Measurements from ENCODE around the gene CCNG2. TPM values are rescaled to one million over a fixed set of nuclear protein-coding genes. Genes with fewer than 3 reads are reported as not detected.
A peak's percentile ranks its signal among the peaks of the same experiment; 100 is the strongest.

CCNG2 gene
- total RNA-seq, 4 donors from 2014 or later: 24.7 to 41.8 (median 29.2) TPM

- intact Hi-C loops (cut with DNase I): loop anchor here (5.0 to 10.0 kb wide), 2 partner anchors 109 to 691 kb away; no protein-coding TSS in a partner anchor
- WGBS, 2 donors: 21 to 23% methylated on average over 8 of the region's 8 CpGs
Observed at GRCh38 chr4:77203380-77204197, 46.6 kb downstream of the CCNG2 start.

GRCh38 chr4:77204621-77205020, 47.6 kb downstream of the CCNG2 start:
- peaks cover 0 to under 1% of the 10 kb centered on the region in 2 donors for H3K4me1 ChIP-seq
- no peaks in the 10 kb centered on the region for H3K27me3 ChIP-seq
- no peaks in the 10 kb centered on the region for H3K9me3 ChIP-seq
- DNase-seq: no peak
- no peak for TF ChIP-seq POLR2A (IDR thresholded peaks at IDR 0.05)
- TF ChIP-seq, protein P1, sequence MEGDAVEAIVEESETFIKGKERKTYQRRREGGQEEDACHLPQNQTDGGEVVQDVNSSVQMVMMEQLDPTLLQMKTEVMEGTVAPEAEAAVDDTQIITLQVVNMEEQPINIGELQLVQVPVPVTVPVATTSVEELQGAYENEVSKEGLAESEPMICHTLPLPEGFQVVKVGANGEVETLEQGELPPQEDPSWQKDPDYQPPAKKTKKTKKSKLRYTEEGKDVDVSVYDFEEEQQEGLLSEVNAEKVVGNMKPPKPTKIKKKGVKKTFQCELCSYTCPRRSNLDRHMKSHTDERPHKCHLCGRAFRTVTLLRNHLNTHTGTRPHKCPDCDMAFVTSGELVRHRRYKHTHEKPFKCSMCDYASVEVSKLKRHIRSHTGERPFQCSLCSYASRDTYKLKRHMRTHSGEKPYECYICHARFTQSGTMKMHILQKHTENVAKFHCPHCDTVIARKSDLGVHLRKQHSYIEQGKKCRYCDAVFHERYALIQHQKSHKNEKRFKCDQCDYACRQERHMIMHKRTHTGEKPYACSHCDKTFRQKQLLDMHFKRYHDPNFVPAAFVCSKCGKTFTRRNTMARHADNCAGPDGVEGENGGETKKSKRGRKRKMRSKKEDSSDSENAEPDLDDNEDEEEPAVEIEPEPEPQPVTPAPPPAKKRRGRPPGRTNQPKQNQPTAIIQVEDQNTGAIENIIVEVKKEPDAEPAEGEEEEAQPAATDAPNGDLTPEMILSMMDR (IDR thresholded peaks at IDR 0.05): no peak
- no peak overlapping the region for H3K4me3 ChIP-seq (replicated peaks in 1 of 3)
- H3K27ac ChIP-seq: no peak overlapping the region
- intact Hi-C loops (cut with DNase I): loop anchor here (5.0 to 10.0 kb wide), 2 partner anchors 110 to 692 kb away; no protein-coding TSS in a partner anchor
- H3K36me3 ChIP-seq: no peaks in the 10 kb centered on the region

More at GRCh38 chr4:77203380-77204197, 46.6 kb downstream of the CCNG2 start:
- peak; percentile 58 to 65 for DNase-seq
- TF ChIP-seq POLR2A (IDR thresholded peaks at IDR 0.05): no peak
- TF ChIP-seq, protein P1 (IDR thresholded peaks at IDR 0.05): peak; percentile 37 to 84 (median 71)
- Histone ChIP-seq H3K4me3 (replicated peaks in 1 of 3) (no peak overlapping the region), H3K4me1 (no peaks in the 10 kb centered on the region), H3K36me3 (no peaks in the 10 kb centered on the region), H3K27ac (no peak overlapping the region), H3K27me3 (no peaks in the 10 kb centered on the region), H3K9me3 (no peaks in the 10 kb centered on the region)

DNA sequence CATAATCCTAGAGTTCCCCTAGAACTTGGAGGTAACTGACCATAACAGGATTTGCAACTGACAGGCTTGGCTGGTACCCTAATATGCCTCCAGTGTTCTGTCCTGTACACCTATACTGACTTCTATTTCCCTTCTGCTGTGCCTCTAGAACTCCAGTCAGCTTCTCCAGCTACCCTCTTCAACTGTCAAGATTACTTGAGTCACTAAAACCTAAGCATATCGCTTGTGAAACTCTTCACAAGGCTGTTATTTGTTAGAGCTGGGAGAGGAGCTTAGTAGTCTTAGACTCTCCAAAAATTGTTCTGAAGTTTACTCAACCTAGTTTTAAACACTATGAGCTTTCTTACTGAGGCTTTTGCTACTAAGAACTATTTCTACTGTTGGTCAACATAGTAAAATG, 52.0 kb downstream of the CCNG2 start:
- intact Hi-C loops (cut with DNase I): loop anchor here (10.0 kb wide), 1 partner anchor 114 kb away; no protein-coding TSS in a partner anchor
- TF ChIP-seq POLR2A (IDR thresholded peaks at IDR 0.05): no peak
- TF ChIP-seq, protein P1 (IDR thresholded peaks at IDR 0.05): no peak
- Histone ChIP-seq H3K27ac (no peak overlapping the region), H3K4me3 (replicated peaks in 1 of 3) (no peak overlapping the region), H3K4me1 (peaks cover 0 to 8% of the 10 kb centered on the region in 2 donors), H3K27me3 (no peaks in the 10 kb centered on the region), H3K36me3 (no peaks in the 10 kb centered on the region), H3K9me3 (no peaks in the 10 kb centered on the region)
- no peak for DNase-seq
- WGBS, 2 donors: 45 to 57% methylated on average over 1 of the region's 1 CpG

- TF ChIP-seq POLR2A (IDR thresholded peaks at IDR 0.05): no peak
- TF ChIP-seq, protein P1 (IDR thresholded peaks at IDR 0.05): no peak
- H3K9me3 ChIP-seq: no peaks in the 10 kb centered on the region
- WGBS, 2 donors: 24 to 25% methylated on average over 5 of the region's 5 CpGs
- H3K27ac ChIP-seq: no peak overlapping the region
- no peaks in the 10 kb centered on the region for H3K36me3 ChIP-seq
- no peaks in the 10 kb centered on the region for H3K27me3 ChIP-seq
- no peak overlapping the region for H3K4me3 ChIP-seq (replicated peaks in 1 of 3)
- peaks cover 0 to 8% of the 10 kb centered on the region in 2 donors for H3K4me1 ChIP-seq
- intact Hi-C loops (cut with DNase I): loop anchor here (10.0 kb wide), 1 partner anchor 115 kb away; no protein-coding TSS in a partner anchor
- peak; percentile 74 to 78 for DNase-seq
Observed at GRCh38 chr4:77209936-77210335, 52.9 kb downstream of the CCNG2 start.

DNA sequence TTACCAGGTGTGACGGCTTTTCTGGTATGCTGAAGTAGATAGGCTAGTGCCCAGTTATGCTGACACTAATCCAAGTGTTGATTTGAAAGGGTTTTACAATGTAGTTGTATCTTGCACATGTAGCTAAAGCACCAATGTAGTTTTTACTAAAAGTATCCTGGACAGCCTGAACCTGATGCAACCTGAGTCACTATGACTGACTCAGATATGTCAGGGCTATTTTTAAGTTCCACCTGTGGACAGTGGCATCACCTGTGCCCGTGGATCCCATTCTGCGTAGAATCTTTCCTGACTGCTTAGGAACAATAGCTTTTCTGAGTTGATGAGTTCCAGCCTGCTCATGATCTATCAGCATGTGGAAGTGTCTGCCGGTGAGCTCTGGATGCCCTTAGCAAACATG, 58.1 kb downstream of the CCNG2 start:
- no peak overlapping the region for H3K27ac ChIP-seq
- intact Hi-C loops (cut with DNase I): no loop called here
- 71 to 73% methylated on average over 4 of the region's 4 CpGs for WGBS, 2 donors
- TF ChIP-seq, protein P1 (IDR thresholded peaks at IDR 0.05): no peak
- TF ChIP-seq POLR2A (IDR thresholded peaks at IDR 0.05): no peak
- DNase-seq: no peak
- H3K4me3 ChIP-seq (replicated peaks in 1 of 3): no peak overlapping the region
- H3K4me1 ChIP-seq: peaks cover 0 to 3% of the 10 kb centered on the region in 2 donors
- no peaks in the 10 kb centered on the region for H3K36me3 ChIP-seq
- H3K27me3 ChIP-seq: no peaks in the 10 kb centered on the region
- H3K9me3 ChIP-seq: no peaks in the 10 kb centered on the region

All from thyroid gland (tissue), 4 donors.